GM13977 (cell line): ENCODE measurements around the gene ARFGAP1.
"Not testable (repeated sequence)": the region's sequence is repeated elsewhere in the genome, so short reads cannot be mapped to it uniquely, and the experiment has no call there.

Source experiments
- DNase-seq: peaks from one replicate; pipeline ENCODE4 v3.0.0; 2012; ENCODE audit warnings: low spot score
- CTCF ChIP-seq: IDR thresholded peaks from 2 replicates; pipeline ENCODE4 v1.5.1; 2012; ENCODE audit warnings: mild to moderate bottlenecking, control low read depth; ENCODE audit not compliant: insufficient read depth; ENCODE audit errors: extremely low read depth, missing control alignments
- in situ Hi-C: fragments of 300-500 bp; cut with MboI; formaldehyde crosslinking; loops from one replicate; pipeline ENCODE4 v1.12.0; 2022; ENCODE audit warnings: low sequenced_read_pairs, low pct_unique_long_range_greater_than_20kb, mixed read lengths, inconsistent platforms; ENCODE audit not compliant: unreplicated experiment

The ARFGAP1 gene

GRCh38 chr20:63246490-63247288 lies 25.9 kb upstream of the ARFGAP1 start:
- no peak for DNase-seq
- no peak for TF ChIP-seq CTCF
- in situ Hi-C loops, result loop anchor here (25.0 kb wide), 1 partner anchor 91 kb away; no protein-coding TSS in a partner anchor

GRCh38 chr20:63247671-63248228 lies 24.9 kb upstream of the ARFGAP1 start:
- in situ Hi-C loops, result loop anchor here (25.0 kb wide), 1 partner anchor 90 kb away; no protein-coding TSS in a partner anchor
- TF ChIP-seq CTCF, result no peak
- DNase-seq, result no peak

GRCh38 chr20:63248835-63249591 lies 23.6 kb upstream of the ARFGAP1 start:
- no peak for DNase-seq
- no peak for TF ChIP-seq CTCF
- in situ Hi-C loops, result loop anchor here (25.0 kb wide), 1 partner anchor 88 kb away; no protein-coding TSS in a partner anchor

GRCh38 chr20:63249891-63250290 lies 22.7 kb upstream of the ARFGAP1 start:
- no peak for DNase-seq
- in situ Hi-C loops, result loop anchor here (25.0 kb wide), 1 partner anchor 87 kb away; no protein-coding TSS in a partner anchor
- no peak for TF ChIP-seq CTCF

GRCh38 chr20:63251350-63251749 lies 21.3 kb upstream of the ARFGAP1 start:
- TF ChIP-seq CTCF, result peak; percentile 47
- DNase-seq, in situ Hi-C loops: not testable (repeated sequence)

GRCh38 chr20:63252284-63252711 lies 20.3 kb upstream of the ARFGAP1 start:
- no peak for TF ChIP-seq CTCF
- in situ Hi-C loops, result no loop called here
- DNase-seq, result no peak
